Type B pancreatic cell (in vitro differentiated cells): ENCODE measurements around the gene VPS26B. TPM values are rescaled to one million over a fixed set of nuclear protein-coding genes. Genes with fewer than 3 reads are reported as not detected.
A peak's percentile ranks its signal among the peaks of the same experiment; 100 is the strongest.
"Not testable (repeated sequence)": the region's sequence is repeated elsewhere in the genome, so short reads cannot be mapped to it uniquely, and the experiment has no call there.

Experiments
- DNase-seq: peaks from one replicate; pipeline ENCODE4 v3.0.0; 2021; ENCODE audit warnings: mixed read lengths; ENCODE audit not compliant: unreplicated experiment; ENCODE audit errors: extremely low spot score
- H3K27ac Mint-ChIP-seq: 2 replicates; pipeline ENCODE4 v1.8.0; 2021; ENCODE audit warnings: mild to moderate bottlenecking, mixed read lengths
- H3K27me3 Mint-ChIP-seq: 2 replicates; pipeline ENCODE4 v1.8.0; 2021; ENCODE audit warnings: mixed read lengths
- H3K36me3 Mint-ChIP-seq: 2 replicates; pipeline ENCODE4 v1.8.0; 2021; ENCODE audit warnings: mixed read lengths
- H3K4me1 Mint-ChIP-seq: one replicate; pipeline ENCODE4 v1.8.0; 2021; ENCODE audit warnings: mixed read lengths; ENCODE audit not compliant: unreplicated experiment
- H3K4me3 Mint-ChIP-seq: 2 replicates; pipeline ENCODE4 v1.8.0; 2021; ENCODE audit warnings: mild to moderate bottlenecking, mixed read lengths
- H3K9me3 Mint-ChIP-seq: 2 replicates; pipeline ENCODE4 v1.8.0; 2021; ENCODE audit warnings: mixed read lengths
- CTCF ChIP-seq: fragments of 200-600 bp; sonication (generic); conservative IDR thresholded peaks from 2 replicates; pipeline ENCODE4 v1.5.0; 2021; ENCODE audit warnings: antibody characterized with exemption, mild to moderate bottlenecking
- total RNA-seq: library from RNA; stranded (reverse); gene quantifications from 2 replicates; pipeline ENCODE4 v1.2.1, GENCODE V29; 2021; ENCODE audit warnings: low replicate concordance

VPS26B gene
- total RNA-seq, 1 donor from 2014 or later = 43.6 TPM

GRCh38 chr11:134250246-134250645, 25.8 kb downstream of the VPS26B start:
- H3K36me3 Mint-ChIP-seq = peaks cover 11% of the 10 kb centered on the region
- DNase-seq = no peak
- no peaks in the 10 kb centered on the region for H3K27me3 Mint-ChIP-seq
- H3K9me3 Mint-ChIP-seq = no peaks in the 10 kb centered on the region
- no peak overlapping the region for H3K27ac Mint-ChIP-seq
- no peak for TF ChIP-seq CTCF
- H3K4me1 Mint-ChIP-seq = peaks cover 15% of the 10 kb centered on the region
- no peak overlapping the region for H3K4me3 Mint-ChIP-seq

- H3K4me1 Mint-ChIP-seq = peaks cover 15% of the 10 kb centered on the region
- H3K36me3 Mint-ChIP-seq = peaks cover 11% of the 10 kb centered on the region
- TF ChIP-seq CTCF = no peak
- no peak overlapping the region for H3K4me3 Mint-ChIP-seq
- no peak overlapping the region for H3K27ac Mint-ChIP-seq
- H3K9me3 Mint-ChIP-seq = no peaks in the 10 kb centered on the region
- no peak for DNase-seq
- H3K27me3 Mint-ChIP-seq = no peaks in the 10 kb centered on the region
Measured at GRCh38 chr11:134250675-134251074, 26.2 kb downstream of the VPS26B start.

GRCh38 chr11:134252346-134253187, 28.1 kb downstream of the VPS26B start:
- no peaks in the 10 kb centered on the region for H3K27me3 Mint-ChIP-seq

GRCh38 chr11:134253188-134253993, 28.9 kb downstream of the VPS26B start, which contains the start of the genes ACAD8 and THYN1:
ACAD8 (plus strand) TSS chr11:134253568; CDS start chr11:134253601, 33 bp downstream.
THYN1 (minus strand) TSS chr11:134253352; CDS start chr11:134252882, 470 bp downstream.
- Mint-ChIP-seq H3K27me3 (no peaks in the 10 kb centered on the region), H3K36me3 (peaks cover 8% of the 10 kb centered on the region), H3K4me3 (peak within 1 kb of the TSS; percentile 97), H3K27ac (peak within 1 kb of the TSS; percentile 24), H3K4me1 (peaks cover 15% of the 10 kb centered on the region), H3K9me3 (no peaks in the 10 kb centered on the region)
- peak; percentile 96 for DNase-seq
- TF ChIP-seq CTCF = peak; percentile 39

More at GRCh38 chr11:134252346-134253187, 28.1 kb downstream of the VPS26B start:
- Mint-ChIP-seq H3K36me3 (peaks cover 6% of the 10 kb centered on the region), H3K4me1 (peaks cover 15% of the 10 kb centered on the region), H3K4me3 (peak overlapping the region; percentile 97), H3K27ac (peak overlapping the region; percentile 24), H3K9me3 (no peaks in the 10 kb centered on the region)
- TF ChIP-seq CTCF = no peak
- DNase-seq = no peak

GRCh38 chr11:134254433-134255183, 30.1 kb downstream of the VPS26B start:
- DNase-seq = no peak
- no peaks in the 10 kb centered on the region for H3K9me3 Mint-ChIP-seq
- no peak for TF ChIP-seq CTCF
- H3K27ac Mint-ChIP-seq = no peak overlapping the region
- peak overlapping the region; percentile 97 for H3K4me3 Mint-ChIP-seq
- peaks cover 15% of the 10 kb centered on the region for H3K4me1 Mint-ChIP-seq
- H3K27me3 Mint-ChIP-seq = no peaks in the 10 kb centered on the region
- peaks cover 8% of the 10 kb centered on the region for H3K36me3 Mint-ChIP-seq

- H3K9me3 Mint-ChIP-seq, H3K27ac Mint-ChIP-seq, H3K36me3 Mint-ChIP-seq, DNase-seq, H3K27me3 Mint-ChIP-seq: not testable (repeated sequence)
- peaks cover 15% of the 10 kb centered on the region for H3K4me1 Mint-ChIP-seq
- peak overlapping the region; percentile 77 for H3K4me3 Mint-ChIP-seq
Measured at GRCh38 chr11:134255184-134255561, 30.7 kb downstream of the VPS26B start.
